ENCODE measurements around the gene PARVB. TPM values are rescaled to one million over a fixed set of nuclear protein-coding genes. Genes with fewer than 3 reads are reported as not detected.

The PARVB gene
- total and polyA plus RNA-seq, 10 of the 15 experiments (the other 5 are each of a cell fraction or from before 2014, with no cell fraction given) = 5.2 to 264 (median 76.0) TPM

DNA sequence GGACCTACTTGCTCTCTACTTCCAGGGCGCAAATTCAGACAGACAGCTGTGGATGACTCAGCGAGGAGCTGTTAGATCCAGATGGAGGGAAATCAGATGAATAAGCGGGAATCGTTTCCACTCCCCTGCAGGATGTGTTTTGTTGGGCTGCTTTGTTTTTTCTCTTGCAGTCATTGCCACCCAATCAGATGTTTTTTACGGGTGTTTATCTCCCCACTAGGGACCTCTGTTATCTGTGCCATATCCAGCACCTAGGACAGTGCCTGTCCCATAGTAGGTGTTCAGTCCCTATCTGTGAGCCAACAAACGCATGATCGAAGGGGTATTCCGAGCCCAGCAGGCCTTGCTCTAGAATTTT, 105.5 kb downstream of the PARVB start:
- in situ Hi-C loops (cut with MboI) = no loop called here
- H3K4me2 ChIP-seq (ENCODE audit: control insufficient read depth, insufficient read depth) = no peak overlapping the region
- no peak overlapping the region for H3K27ac ChIP-seq (ENCODE audit: control insufficient read depth, insufficient read depth)
- H2AFZ ChIP-seq (ENCODE audit: control insufficient read depth, low read depth, low read length) = no peak overlapping the region
- no peaks in the 10 kb centered on the region for H3K79me2 ChIP-seq (ENCODE audit: control insufficient read depth, insufficient read depth, low read length)
- H3K27me3 ChIP-seq (replicated peaks in 1 of 2; ENCODE audit: control insufficient read depth in 2 of 2, insufficient read depth in 2 of 2, low read length in 1 of 2) = no peaks in the 10 kb centered on the region
- 97% methylated on average over 8 of the region's 8 CpGs for WGBS (ENCODE audit: insufficient coverage, insufficient replicate concordance, low lambda C conversion rate, missing lambda C conversion rate)
- TF ChIP-seq, protein P1, sequence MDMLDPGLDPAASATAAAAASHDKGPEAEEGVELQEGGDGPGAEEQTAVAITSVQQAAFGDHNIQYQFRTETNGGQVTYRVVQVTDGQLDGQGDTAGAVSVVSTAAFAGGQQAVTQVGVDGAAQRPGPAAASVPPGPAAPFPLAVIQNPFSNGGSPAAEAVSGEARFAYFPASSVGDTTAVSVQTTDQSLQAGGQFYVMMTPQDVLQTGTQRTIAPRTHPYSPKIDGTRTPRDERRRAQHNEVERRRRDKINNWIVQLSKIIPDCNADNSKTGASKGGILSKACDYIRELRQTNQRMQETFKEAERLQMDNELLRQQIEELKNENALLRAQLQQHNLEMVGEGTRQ (IDR thresholded peaks at IDR 0.05; ENCODE audit: borderline replicate concordance, low read depth, low read length) = no peak
- no peak for TF ChIP-seq NKRF (conservative IDR thresholded peaks at IDR 0.05)
- TF ChIP-seq REST (IDR thresholded peaks at IDR 0.05; ENCODE audit: low read depth, low read length) = peak; percentile 25; the same call in 1 of the 2 replicates
- H3K9me3 ChIP-seq (replicated peaks; ENCODE audit: control insufficient read depth, insufficient read depth, low read length) = peaks cover 8% of the 10 kb centered on the region; the same call in 2 of the 3 replicates
- DNase-seq (ENCODE audit: low read depth, low spot score) (no peak), FAIRE-seq (no peak), ATAC-seq (no peak)
- ChIA-PET CTCF (interaction anchor here (0.7 kb wide), 1 partner anchor 12 kb away, joined by 3 read pairs; no protein-coding TSS in a partner anchor), SMC1A (ENCODE audit: uncharacterized antibody, unreplicated experiment) (no interaction called here), RAD21 (ENCODE audit: unreplicated experiment) (no interaction called here), POLR2A (no interaction called here)
- no peaks in the 10 kb centered on the region for H3K4me1 ChIP-seq (ENCODE audit: control insufficient read depth, insufficient read depth, low read length)
- no peak overlapping the region for H3K9ac ChIP-seq (ENCODE audit: control insufficient read depth, insufficient read depth, low read length)
- intact Hi-C loops (cut with micrococcal nuclease; ENCODE audit: unreplicated experiment) = no loop called here
- no peaks in the 10 kb centered on the region for H4K20me1 ChIP-seq (ENCODE audit: control insufficient read depth, insufficient read depth)
- no TSS peak for BruUV-seq (replicated peaks)
- peaks cover 18 to 44% of the 10 kb centered on the region in 2 experiments for H3K36me3 ChIP-seq (ENCODE audit: control insufficient read depth in 2 of 2, insufficient read depth in 2 of 2, low read length in 1 of 2)
- no peak overlapping the region for H3K4me3 ChIP-seq

All from GM12878 (cell line).